GM18907 (cell line): ENCODE data around the gene PLCB4.

ENCODE experiments used
- ATAC-seq: cut with Tn5 transposase; IDR thresholded peaks from one replicate; pipeline ENCODE4 v1.9.1; 2021; ENCODE audit warnings: mild to moderate bottlenecking, moderate library complexity; ENCODE audit not compliant: unreplicated experiment

PLCB4 gene

DNA sequence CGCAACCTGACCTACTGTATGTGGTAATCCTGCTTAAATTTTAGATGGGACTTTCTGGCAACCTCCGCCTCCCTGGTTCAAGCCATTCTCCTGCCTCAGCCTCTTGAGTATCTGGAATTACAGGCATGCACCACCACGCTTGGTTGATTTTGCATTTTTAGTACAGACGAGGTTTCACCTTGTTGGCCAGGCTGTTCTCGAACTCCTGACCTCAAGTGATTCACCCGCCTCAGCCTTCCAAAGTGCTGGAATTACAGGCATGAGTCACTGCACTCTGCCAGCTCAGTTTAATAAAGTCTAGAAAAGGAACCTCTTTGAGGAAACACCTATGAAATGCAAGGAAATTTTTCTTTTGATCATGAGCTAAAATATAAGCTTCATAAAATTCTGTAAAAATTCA, 9.0 kb upstream of the PLCB4 start:
- ATAC-seq, result no peak

DNA sequence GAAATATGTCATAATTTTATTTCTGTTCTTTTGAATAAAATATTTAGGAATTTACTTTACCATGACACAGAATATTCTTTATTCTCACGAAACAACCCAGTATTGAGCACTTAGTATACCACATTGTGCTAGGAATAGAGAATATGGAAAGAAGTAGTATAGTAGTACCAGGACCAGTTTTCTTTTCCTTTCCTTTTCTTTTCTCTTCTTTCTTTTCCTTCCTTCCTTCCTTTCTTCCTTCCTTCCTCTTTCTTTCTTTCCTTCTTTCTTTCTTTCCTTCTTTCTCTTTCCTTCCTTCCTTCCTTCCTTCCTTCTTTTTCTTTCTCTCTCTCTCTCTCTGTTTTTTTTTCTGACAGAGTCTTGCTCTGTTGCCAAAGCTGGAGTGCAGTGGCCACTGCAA, 7.5 kb upstream of the PLCB4 start:
- no peak for ATAC-seq

DNA sequence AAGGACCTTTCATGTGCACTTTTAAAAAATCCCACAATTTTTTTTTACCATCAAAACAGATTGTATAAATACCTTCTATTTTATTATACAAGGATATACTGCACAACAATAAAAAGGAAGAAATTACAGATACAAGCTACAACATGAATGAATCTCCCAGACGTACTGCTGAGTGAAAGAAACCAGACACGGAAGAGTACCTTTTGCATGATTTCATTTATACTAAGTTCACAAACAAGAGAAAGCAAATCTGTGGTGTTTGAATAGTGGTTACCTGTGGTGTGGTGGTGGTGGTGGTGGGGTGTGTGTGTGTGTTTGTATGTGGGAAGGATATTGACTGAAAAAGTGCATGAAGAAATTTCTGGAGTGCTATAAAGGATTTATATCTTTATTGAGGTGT, 6.8 kb upstream of the PLCB4 start:
- ATAC-seq, result no peak

GRCh38 chr20:9066191-9066590, 2.7 kb upstream of the PLCB4 start:
- no peak for ATAC-seq

DNA sequence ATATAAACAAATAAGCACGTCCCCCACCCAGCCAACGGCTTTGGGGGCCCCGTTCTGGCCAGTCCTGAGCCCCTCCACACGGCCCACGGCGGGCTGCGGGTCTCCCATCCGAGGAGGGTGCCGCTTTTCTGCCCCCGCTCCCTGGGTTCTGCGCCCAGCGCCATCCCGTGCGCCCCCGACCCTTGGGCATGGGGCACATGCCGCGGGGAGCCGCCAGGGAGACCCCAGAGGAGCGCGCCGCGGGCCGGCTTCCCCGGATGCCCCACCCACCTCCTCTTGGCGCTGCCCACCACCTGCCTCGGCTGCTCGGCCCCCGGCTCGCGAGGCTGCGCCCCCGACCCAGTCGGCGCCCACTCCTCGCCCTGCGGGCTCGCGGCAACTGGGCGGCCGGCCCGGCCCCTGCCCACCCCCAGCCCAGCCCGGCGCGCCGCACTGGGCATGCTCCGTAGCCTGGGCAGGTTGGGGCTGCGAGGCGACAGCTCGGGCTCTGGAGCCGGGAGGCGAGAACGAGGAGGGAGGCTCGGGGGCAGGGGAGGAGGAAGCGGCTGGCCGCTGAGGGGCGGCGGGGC, 570 bp upstream of the PLCB4 start:
- ATAC-seq, result no peak

DNA sequence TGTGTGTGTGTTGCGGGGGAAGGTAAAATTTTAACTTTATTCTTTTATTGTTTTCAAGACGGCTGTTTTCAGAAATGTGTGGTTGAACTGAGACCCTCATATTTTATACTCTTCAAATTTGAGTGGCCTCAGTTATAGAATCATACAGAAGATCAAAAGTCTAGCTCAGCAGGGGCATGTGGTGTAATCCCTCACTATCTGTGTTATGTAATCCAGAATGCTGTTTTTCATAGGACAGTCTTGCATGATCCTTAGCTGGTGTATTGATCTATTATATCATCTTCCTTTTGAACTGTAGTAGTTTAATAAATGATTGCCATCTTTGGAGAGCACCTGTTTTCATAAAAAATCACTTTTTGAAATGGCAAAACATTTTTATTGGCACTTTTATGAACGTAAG, 1.4 kb downstream of the PLCB4 start:
- no peak for ATAC-seq

DNA sequence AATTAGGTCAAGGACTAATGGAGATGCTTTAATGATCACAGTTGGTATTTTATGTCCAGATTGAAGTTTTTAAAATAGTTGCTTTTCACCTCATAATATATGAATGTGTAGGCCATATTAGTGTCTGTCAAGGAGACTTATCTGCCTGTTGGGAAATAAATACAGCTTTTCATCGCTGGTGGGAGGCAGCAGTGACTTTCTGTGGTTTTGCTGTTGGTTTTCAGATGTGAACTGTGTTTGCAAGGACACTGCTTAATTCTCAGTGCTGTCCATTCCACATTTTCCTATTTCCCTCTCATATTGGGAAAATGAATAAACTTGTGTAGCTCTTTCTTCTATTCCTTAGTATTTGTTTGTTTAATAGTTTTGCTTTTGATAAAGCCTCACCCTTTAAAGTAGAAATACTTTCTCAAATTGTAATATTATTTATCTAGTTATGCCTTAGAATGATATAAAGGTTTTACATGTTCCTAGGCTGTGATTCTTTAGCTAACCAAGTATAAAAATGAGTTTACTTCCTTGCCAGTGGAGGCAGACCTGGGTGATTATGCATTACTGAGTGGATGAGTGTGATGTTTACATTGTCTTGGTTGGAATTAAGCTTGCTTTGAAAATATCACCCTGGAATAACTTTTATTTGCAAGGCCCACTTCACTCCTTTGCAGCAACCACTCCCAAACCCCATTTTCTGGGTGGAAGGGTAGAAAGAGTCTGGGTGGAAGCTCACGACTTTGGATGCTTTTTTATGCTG, 3.3 kb downstream of the PLCB4 start:
- no peak for ATAC-seq

GRCh38 chr20:9072861-9073500, 4.1 kb downstream of the PLCB4 start:
- ATAC-seq, result no peak

GRCh38 chr20:9075264-9076095, 6.6 kb downstream of the PLCB4 start:
- ATAC-seq, result no peak

DNA sequence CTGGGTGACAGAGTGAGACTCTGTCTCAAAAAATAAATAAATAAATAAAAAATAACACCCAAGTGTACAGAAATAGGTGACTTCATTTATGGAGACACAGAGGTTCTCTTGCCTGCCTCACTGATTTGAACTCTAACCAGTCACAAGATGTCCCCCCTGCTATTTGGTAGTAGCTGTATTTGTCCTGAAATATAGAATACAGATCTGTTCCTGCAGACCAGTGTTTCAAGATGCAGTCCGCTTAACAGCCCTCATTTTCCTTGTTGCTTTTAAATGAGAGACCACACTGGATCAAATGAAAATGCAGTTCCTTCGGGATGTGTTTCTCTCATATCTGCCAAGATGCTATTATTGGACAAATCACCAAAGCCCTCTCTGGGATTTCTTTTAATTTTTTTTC, 7.6 kb downstream of the PLCB4 start:
- ATAC-seq, result no peak

DNA sequence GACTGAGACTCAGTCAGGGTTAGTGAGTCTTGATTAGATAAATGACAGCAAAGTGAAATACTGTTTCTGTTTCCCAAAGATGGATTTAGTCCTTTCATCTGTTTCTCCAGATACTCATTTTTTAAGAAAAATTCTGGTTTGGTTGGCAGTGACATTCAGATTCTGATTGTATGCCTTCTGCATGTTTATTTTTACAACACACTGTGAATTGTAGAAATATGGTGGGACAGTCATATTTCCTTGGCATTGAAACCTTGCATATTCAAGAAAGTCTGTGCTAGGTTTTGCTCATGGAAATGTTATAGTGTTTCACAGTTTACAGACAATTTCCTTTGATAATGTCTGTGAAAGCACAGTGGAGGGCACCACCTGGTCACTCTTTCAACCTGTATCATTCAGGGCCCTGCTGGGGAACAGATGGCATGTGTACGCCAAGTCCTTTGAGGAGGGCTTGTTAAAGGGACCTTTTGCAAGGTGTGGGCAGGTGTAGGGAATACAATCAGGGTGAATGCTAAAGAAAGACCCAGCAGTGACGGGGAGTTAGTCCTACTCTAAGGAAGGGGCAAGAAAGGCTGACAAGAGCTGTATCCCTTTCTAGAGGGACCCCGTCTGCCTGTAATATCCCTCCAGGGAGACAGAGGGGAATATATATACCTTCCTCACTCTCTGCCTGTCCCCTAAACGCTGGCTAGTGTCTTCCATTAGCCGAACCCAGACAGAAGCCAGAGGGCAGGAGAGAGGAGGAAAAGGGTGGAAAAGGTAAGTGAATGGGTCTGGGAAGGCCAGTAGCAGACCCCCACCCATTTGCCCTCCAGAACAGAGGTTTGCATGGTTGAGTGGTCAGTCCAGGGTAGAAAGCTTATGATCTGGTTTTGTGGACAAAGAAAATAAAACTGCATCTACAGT, 10.2 kb downstream of the PLCB4 start:
- ATAC-seq, result no peak

DNA sequence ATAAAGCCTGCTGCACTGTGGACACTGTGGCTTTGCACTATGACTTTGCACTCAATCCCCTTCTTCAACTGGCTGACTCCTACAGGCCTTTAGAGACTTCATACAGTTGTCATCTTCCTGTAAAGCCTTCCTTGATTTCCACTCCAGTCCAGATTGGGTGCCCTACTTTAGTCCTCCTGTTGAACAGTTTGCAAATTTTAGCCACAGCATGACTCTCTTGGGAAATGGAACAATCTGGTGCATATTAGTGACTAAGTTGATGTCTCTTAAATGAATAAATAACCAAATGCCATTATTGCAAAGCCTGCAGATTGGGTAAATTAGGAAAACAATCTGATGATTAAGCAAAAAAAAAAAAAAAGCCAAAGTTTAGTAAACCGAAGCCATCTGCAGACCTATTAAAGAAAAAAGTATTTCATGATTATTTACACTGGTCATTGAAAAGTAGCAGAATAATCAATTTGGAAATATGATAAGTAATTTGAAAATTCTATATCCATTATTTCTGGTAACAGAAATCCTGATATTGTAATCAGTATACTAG, 12.6 kb downstream of the PLCB4 start:
- no peak for ATAC-seq

- no peak for ATAC-seq
Observed at GRCh38 chr20:9082741-9083140, 13.9 kb downstream of the PLCB4 start.

DNA sequence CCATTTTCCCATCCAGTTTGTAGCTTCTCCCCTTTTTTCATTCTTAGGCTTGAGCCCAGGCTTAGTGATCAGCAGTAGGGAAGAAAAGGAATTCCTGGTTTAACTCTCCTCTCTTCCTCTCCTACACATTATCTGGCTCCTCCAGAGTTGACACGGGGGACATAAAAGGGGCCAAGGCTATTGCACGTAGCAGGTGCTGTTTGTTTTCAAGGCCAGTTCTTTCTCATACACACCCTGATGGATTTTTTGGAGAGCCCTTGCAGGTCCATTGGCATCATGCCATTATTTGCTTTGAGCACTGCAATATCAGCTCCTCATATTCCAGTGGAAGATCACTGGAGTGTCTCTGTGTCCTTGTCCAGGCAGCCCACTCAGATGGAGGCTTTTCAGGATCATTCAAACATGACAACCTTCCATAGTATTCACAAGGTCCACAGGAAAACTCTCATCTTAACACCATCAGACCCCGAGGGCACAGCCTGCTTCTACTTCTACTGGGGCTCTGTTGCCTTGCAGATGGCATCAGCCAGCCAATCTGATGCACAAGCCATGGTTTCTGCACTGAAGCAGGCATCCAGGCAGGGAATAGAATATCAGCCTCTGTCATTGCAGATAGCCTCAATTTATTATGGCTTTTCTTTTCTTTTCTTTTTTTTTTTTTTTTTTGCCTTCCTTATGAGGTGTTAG, 18.8 kb downstream of the PLCB4 start:
- no peak for ATAC-seq

- ATAC-seq, result no peak
Observed at GRCh38 chr20:9088556-9088955, 19.7 kb downstream of the PLCB4 start.

DNA sequence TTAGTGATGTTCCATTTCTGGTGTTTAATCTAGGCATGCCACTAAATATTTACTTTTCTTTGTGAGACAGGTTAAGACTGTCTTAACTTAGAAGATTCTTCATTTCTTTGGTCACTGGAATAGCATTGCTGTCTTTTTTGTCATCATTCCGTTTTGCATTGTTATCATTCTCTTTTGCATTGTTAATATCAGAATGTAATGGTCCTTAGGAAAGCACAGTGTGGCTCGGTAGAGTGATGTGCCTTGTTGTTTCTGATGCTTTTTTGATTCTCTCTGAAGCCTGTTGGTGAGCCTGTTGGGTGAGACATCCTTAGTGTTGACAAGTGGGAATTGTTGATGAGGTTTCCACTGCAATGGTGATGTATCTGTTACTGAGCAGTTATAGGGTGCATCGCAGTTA, 23.2 kb downstream of the PLCB4 start:
- ATAC-seq, result no peak

DNA sequence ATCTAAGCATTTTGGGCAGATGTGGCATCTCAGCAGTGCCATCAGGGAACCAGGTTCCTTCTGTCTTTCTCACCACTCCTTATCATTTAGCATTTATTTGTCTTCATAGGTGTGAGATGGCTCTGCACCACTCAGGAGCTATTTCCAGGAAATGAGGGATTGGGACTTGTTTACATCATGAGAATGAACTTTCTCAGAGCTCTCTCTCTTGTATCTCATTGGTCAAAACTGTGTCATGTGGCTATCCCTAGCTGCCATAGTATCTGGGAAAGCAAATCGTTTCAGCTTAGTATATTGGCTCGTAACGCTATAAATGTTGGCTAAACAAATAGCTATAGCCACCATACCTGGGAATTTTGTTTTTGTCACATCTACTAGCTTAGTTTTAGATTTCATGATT, 23.8 kb downstream of the PLCB4 start:
- no peak for ATAC-seq

GRCh38 chr20:9093218-9093957, 24.5 kb downstream of the PLCB4 start:
- ATAC-seq, result no peak

DNA sequence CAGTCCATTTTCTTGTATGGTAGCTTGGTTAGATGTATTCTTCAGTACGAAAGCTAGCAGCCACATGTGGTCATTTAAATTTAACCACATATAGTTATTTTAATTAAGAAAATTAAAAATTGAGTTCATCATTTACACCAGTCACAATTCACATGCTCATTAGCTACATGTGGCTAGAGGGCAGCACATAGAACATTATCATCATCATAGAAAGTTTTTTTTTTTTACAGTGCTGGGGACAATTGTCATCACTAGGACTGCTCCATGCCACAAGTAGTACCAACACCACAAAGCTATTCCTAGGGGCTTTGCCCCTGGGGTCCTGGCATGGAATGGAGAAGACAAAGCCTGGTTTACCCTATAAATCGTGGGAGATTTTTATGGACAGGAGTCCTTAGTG, 30.5 kb downstream of the PLCB4 start:
- no peak for ATAC-seq
